ENCODE data around the gene ARGFX.
"Not testable (repeated sequence)": the region's sequence is repeated elsewhere in the genome, so short reads cannot be mapped to it uniquely, and the experiment has no call there.

ARGFX gene

DNA sequence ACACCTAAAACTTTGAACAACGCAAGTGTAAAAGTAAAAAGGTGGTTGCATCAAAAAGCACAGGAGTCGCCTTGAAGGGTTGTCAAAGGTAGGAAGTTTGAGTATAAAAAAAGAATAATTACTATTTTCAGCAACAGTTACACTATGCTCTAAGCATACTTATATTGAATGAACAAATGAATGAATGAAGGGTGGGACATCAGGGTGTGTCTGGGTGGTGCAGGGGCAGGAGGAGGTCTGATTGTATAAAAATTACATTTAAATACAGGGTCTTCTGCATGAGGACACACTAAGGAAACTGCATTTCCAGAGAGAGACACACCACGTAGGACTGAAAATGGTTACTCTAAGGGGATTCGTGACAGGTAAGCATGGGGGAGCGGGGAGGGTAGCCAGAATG, at the start of gene ARGFX:
TSS of gene ARGFX (plus strand) at position 301 of the 400 bp plus-strand sequence. CDS start 2,765 bp downstream, outside the sequence.
- no peak for DNase-seq

DNA sequence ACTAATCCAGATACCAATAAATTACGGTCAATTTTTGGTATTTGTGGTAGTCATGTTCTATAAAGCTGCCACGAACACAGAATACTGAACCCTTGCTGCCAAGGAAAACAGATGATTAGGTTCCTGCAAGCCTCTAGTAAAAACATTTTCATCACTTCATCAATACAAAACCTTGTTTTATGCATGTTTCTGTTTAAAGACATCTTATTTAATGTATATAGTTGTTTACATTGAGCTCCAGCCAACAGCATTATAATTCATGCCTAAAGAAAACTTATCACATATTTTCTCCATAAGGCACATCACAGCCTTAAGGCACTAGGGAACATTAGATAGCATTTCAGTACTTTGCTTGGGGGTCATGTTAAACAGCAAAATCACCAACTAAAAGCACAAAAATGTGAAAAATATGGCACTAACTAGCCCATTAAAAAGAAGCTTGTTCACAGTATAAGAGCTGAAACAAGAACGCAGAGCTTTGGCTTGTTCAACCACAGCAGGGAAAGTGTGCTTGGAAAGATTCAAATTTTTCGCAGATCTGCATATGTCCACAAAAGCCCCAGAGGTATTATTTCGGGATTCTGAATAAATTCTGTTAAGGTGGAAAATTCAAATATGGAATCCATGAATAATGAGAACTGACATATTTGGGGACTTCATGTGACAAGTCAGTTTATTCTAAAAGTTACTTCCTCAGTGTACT, 49.6 kb upstream of the ARGFX start:
- DNase-seq: no peak

DNA sequence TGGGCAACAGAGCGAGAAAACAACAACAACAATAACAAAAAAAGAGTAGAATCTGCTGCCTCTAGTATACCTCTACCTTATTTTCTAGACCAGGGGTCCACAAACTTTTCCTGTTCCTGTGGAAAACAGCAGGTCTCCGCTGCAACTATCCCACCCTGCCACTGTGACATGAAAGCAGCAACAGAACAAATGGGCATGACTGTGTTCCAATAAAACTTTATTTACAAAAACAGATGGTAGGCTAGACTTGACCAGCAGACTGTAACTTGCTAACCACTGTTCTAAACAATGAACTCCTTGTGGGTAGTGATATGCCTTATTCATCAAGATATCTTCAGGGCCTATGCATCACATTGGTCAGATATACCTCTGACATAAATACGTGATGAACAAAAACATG, 47.2 kb upstream of the ARGFX start:
- DNase-seq: no peak

DNA sequence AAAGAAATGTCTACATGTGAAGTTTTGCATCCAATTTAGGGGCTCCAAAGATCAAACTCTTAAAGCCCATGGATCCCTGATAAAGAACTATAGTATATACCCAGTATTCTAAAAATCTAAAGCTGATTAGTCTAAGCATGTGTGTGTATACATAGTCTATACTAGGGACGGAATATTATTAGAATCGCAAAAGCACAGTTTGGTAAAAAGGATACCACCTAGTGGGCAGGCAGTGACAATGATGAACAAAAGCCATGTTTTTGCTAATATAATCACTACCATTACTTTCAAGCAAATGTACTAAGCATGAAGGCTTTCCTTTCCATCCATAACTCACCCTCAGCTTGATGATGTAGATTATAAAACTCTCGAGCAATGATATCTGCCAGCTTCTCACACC, 38.4 kb upstream of the ARGFX start:
- DNase-seq: no peak

DNA sequence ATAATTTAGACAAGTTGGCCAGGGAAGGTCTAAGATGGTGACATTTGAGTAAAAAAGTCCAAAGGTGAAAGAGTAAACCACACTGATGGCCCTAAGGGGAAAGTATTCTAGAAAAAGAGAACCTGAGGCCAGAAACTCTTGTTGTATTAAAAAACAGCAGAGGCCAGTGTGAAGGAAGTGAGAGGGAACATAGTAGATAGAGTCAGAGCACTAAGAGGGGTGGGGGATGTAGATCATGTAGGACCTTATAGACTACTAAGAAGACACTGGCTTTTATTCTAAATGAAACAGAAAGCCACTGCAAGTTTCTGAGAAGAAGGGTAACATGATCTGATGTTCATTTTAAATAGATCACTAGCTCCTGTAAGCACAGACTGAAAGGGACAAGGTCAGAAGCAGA, 36.5 kb upstream of the ARGFX start:
- no peak for DNase-seq

DNA sequence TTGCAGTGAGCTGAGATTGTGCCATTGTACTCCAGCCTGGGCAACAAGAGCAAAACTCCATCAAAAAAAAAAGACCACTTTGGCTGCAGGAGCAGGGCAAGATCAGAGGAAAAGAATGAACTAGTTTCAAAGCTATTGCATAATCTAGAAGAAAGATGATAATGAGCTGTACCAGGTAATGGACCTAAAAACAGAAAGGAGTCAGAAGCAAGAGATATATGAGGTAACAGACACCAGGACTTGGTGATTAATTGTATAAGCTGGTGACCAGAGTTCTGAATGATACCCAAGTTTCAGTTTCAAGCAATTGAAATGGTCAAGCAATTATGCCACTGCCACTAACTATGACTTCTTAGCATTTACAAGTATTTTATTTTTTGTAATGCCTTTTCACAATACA, 24.8 kb upstream of the ARGFX start:
- DNase-seq: no peak

DNA sequence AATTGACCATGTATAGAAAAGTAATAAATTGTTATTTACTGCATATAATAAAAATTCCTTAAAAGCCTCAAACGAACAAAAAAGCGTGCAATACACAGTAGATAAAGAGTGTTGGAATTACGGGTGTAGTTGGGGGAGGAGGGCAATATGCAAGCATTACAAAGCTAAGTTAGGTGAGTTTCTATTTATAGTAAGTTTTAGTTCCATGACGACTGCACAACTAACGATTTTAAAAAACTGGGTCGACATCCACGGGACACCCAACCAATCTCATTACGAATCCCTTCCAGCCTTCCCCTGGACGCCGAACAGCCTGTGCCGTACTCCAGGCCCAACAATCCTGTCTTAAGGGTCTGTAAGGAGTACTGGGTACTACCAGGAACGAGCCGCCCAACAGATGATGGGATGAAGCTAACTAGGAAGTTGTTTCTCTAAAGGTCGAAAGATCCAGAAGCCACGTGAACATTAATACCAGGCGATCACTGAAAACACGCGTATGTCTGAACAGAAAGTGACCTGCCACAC, 22.6 kb upstream of the ARGFX start:
- peak; percentile 48 for DNase-seq

DNA sequence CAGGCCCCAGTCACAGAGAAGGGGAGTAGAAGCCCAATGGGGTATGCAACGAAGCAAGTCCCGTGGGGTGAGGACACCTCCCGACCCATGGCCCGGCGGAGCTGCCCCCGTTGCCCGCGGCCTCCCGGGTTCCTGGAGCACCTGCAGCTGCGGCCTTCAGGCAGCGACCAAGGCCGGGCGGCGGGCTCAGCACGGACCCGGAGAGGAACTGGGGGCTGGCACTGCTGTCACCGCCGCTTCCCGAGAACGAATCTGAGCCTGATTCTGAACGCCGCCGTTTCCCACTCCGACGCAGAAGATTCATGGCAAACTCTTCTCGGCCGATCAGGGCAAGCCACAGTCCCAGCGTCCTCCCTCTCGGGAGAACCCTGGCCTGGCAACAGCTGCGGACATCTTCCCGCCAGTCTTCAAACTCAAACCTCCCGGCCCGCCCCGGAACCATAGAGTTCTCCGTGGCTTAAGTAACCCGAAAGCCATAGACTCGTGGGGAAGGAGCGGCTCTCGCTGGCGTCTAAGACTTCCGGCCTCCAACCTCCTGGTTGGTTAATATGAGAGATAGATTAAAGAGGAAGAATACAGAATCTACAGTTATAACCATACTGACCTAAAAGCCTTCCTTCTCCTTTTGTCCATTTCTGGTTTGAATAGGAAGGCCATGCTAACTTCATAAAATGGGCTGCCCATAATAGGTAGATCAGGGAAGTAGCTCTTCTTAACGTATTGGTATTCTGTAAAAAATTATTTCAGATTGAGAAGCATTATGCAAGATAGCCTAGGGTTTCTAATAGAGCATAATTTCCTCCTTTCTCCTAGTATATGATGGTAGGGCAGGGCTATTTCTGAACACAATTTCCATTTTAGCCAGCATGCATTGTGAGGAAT, 21.9 kb upstream of the ARGFX start, which contains the start of gene POLQ:
TSS of gene POLQ (minus strand) at position 415 of the 882 bp plus-strand sequence. CDS start at position 304, 111 bp downstream.
- DNase-seq: peak; percentile 99

DNA sequence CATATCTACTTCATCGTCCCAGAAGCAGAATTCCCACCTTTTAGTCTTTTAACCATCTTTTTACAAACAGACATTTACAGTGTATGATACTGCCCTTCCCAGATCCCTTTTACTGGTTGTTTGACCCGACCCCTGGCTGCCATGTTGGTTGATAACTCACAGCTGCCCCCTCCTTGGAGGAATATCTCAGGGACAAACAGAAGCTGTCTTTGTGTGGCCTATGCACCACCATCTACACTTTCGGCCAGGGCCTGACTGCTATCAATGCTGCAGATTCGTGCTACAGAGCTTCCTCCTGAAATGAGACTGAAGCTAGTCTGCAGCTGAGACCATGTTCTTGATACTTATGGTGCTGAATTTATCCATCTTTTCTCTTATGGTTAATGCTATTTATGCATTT, 15.4 kb upstream of the ARGFX start:
- no peak for DNase-seq

DNA sequence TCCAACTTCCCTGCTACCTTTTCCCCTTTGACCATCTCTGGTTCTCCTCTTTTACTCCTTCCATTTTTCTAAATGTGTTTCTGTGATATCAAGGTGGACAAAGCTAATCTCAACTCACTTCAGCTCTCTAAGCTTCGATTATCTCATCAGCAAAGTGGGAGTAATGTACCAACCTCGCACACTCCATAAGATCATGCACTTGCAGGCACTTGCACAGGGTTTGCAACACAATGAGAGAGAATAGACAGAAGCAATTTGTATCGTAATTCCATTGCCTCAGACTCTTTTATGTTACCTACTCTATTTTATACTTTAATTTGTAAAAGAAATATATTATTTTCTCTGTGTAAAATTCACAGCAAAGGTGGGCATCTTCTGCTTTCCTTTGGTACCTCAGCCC, 15.0 kb upstream of the ARGFX start:
- no peak for DNase-seq

DNA sequence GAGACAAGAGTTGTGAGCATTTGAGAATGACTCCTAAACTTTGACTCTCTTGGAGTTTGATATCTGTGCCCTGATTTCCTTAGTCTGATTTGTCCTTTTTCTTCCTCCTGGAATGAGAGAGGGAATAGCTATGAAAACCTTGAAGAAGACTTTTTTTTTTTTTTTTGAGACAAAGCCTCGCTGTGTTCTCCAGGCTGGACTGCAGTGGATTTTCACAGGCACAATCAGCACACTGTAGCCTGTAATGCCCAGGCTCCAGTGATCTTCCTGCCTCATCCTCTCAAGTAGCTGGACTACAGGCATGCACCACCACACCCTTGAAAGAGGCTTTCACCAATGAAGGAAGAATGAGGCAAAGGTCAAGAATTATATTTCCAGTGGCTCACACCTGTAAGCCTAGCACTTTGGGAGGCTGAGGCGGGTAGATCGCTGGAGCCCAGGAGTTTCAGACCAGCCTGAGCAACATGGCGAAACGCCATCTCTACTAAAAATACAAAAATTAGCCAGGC, 10.3 kb upstream of the ARGFX start:
- no peak for DNase-seq

DNA sequence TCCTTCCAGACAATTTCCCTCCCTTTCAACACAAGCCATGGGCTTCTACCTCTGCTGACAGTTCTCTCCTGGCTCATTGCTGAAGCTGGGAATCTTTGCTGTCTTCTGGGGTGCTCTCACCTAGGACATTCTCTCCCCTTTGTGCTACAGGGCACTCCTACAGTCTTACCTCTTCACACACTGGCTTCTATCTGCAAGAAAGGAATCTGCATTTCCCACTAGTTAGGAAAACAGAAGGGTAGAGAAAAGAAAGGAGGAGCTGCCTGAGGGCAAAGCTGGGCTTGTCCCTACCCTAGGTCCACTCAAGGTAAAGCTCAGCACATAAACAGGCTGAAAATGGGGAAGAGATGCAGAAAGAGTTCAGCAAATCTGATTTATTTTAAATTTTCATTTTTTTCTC, 5.6 kb upstream of the ARGFX start:
- no peak for DNase-seq

DNA sequence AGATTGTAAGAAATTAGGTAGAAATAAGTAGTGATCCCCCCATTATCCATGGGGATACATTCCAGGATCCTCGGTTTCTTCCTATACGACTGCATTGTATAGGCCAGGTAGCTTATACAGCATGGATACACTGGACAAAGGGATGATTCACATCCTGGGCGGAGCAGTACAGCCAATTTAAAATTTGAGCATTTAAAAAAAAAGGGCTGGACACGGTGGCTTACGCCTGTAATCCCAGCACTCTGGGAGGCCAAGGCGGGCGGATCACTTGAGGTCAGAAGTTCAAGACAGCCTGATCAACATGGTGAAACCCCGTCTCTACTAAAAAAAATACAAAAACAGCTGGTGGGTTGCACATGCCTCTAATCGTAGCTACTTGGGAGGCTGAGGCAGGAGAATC, 976 bp upstream of the ARGFX start:
- DNase-seq: no peak

DNA sequence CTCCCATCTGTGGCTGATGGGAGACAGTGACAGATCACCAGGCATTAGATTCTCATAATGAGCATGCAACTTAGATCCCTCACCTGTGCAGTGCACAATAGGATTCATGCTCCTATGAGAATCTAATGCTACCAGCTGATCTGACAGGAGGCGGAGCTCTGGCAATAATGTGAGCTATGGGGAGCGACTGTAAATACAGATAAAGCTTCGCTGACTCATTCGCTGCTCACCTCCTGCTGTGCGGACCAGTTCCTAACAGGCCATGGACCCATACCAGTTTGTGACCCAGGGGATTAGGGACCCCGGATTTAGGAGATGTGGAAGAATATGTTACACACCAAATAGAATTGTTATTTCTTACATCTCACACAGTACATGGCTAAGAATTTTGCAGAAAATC, 6.7 kb downstream of the ARGFX start:
- DNase-seq: peak; percentile 76

DNA sequence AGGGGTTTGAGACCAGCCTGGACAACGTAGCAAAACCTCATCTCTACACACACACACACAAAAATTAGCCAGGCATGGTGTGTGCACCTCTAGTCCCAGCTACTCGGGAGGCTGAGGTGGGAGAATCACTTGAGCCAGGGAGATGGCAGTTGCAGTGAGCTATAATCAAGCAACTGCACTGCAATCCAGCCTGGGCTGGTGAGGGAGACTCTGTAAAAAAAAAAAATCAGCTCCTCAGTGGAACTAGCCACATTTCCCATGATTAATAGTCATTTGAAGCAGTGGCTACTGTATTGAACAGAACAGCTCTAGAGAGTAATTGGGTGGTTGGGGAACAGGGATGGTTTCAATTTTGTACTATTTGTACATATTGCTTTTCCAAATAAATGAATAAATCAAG, 13.9 kb downstream of the ARGFX start:
- DNase-seq: no peak

DNA sequence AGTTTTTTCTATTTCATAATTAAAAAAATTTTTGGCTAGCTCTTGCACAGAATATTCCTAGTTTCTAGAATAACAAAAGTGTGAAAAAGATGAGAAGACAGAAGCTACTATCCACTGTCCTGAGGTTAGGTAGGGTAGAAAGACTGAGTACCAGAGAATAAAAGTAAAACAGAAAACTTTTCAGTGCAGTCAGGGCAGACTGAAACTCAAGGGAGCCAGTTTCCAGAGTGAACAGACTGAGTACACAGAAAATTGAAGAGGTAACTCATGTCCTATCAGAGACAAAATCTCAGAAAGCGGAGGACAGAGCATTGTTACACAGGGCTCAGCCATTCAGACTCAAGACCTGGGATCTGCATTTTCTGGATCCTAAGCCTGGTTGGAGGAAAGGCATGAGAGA, 16.7 kb downstream of the ARGFX start:
- DNase-seq: no peak

DNA sequence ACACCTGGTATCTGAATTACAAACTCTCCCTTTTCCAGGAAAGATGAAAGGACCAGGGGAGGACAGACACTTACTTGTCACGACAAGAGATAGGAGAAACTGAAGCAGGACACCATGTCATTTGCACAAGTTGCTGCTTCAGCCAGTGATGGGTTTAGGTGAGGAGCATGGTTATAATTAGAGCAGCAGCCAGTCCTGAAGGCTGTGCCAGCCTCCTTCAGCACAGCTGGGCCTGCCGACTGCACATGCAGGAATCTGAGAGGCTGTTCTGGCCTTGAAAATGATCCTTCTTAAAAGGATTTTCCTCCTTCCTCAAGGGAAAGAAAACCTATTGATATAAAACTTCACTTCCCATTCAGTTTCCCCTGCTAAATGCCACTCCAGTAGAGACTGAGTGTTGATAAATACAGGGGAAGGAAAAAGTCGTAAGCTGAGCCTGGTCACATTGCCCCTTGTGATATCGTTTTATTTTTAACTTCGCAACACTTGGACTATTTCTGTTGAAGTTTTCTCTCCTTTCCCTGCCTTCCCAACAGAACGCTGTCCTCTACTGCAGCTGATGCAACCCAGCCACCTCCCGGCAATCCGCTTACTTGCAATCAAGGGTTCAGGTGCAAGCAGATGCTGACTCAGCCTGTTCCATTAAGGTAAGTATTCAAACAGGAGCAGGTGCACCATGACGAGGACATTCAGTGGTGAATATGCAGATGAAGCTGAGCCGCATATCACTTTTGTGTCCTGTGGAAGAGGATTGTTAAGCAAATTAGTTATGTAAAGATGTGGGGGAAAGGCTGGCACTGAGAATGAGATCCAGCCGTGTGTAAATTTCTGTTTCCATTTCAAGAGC, 25.3 kb downstream of the ARGFX start, which contains the start of gene FBXO40:
TSS of gene FBXO40 (plus strand) at position 524 of the 847 bp plus-strand sequence. CDS start 27,197 bp downstream, outside the sequence.
- DNase-seq: peak; percentile 94

DNA sequence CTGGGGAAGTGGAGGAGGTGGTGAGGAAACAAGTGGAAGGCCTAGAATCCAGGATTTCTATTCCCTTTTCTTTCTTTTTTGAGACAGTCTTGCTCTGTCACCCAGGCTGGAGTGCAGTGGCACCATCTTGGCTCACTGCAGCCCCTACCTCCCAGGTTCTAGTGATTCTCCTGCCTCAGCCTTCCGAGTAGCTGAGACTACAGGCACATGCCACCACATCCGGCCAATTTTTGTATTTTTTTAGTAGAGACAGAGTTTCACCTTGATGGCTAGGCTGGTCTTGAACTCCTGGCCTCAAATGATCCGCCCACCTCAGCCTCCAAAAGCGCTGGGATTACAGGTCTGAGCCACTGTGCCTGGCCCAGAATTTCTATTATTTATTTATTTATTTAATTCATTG, 26.1 kb downstream of the ARGFX start:
- DNase-seq: not testable (repeated sequence)

DNA sequence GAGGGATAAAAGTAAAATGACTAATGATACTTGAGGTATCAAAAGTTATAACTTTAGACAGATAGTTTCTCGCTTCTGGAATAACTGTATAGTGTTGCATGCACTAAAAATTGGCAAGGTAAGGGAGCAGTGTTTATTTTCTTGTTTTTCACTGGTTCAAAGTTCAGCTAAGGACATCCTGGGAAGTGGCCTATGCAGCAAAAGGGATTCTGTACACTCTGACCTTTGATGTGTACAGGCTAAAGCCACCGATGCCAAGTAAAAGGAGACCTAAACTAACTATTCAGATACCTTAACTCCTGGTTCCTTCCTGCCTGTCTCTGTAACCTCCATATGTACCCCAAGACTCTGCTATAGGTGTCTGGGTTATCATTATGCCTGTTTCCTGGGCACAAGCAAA, 27.1 kb downstream of the ARGFX start:
- no peak for DNase-seq

DNA sequence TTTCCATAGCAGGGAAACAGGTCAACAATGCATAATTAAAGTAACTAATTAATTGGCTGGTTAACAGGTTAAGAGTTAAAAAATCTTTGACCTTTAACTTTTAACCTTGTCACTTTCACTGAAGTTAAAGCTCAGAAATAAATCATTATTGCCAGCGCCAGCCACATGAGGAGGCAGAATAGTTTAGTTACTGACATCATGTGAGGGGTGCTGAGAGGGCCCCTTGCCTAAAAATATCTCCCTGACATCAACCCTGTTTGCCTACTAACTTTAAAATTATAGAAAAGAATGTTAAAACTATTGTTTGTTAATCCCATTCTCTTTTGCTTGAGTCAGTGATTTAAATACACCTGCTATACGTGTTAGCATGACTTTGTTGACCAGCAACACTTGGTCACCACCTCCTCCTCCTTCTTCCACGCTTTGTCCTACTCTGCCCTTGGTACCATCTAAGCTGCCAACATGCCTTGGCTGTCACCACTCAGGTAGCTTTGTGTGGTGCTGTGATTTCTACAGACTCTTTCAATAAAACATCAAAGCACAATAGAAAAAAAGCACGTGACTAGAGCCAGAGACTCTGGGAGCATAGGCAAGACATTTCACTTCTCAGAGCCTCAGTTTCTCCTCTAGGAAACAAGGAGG, 28.1 kb downstream of the ARGFX start:
- DNase-seq: no peak

DNA sequence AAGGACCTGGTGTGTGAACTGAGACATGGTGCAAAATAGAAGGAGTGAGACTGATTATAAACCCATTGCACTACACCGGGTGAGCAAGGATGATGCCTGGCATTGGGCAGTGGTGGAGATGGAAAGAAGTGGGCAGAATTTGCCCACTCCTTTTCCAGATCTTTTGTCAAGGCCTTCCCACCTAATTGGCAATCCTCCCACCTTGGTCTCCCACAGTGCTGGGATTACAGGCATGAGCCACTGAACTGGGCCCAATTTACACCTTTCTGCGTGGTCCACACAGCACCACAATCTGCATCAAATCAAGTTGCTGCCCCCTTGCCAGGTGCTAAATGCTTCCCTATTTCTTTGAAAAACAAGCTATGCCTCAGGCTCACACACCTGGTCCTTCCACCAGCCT, 30.8 kb downstream of the ARGFX start:
- DNase-seq: no peak

DNA sequence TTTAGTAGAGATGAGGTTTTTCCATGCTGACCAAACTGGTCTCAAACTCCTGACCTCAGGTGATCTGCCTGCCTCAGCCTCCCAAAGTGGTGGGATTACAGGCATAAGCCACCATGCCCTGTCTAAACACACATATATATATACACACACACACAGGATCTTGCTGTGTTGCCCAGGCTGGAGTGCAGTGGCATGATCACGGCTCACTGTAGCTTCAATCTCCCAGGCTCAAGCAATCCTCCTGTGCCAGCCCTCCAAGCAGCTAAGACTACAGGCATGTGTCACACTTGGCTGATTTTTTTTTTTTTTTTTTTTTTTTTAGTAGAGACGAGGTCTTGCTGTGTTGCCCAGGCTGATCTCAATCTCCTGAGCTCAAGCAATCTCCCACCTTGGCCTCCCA, 32.2 kb downstream of the ARGFX start:
- DNase-seq: not testable (repeated sequence)
